IPS DF 4.7 (cell line): ENCODE results near the gene IFNA17.
"Not testable (repeated sequence)": the region's sequence is repeated elsewhere in the genome, so short reads cannot be mapped to it uniquely, and the experiment has no call there.

Experiments
- DNase-seq: peaks from one replicate; pipeline ENCODE4 v3.0.0-alpha.2; 2013; ENCODE audit warnings: low spot score; ENCODE audit errors: extremely low read depth

IFNA17 gene

GRCh38 chr9:21210782-21211181, 17.2 kb downstream of the IFNA17 start:
- DNase-seq = not testable (repeated sequence)

- DNase-seq = no peak
These were observed 17.7 kb downstream of the IFNA17 start for GRCh38 chr9:21210311-21210710.

- not testable (repeated sequence) for DNase-seq
These were observed 21.0 kb downstream of the IFNA17 start, which contains the start of gene IFNA10 for GRCh38 chr9:21207043-21207442. Gene IFNA10 (minus strand): TSS chr9:21207143. CDS start chr9:21207097, 46 bp downstream.

- DNase-seq = no peak
These were observed 22.8 kb downstream of the IFNA17 start for GRCh38 chr9:21205204-21205603.

GRCh38 chr9:21202105-21202504, 25.9 kb downstream of the IFNA17 start, which contains the start of gene IFNA7:
Gene IFNA7 (minus strand): TSS chr9:21202205. CDS start chr9:21202165, 40 bp downstream.
- not testable (repeated sequence) for DNase-seq

- not testable (repeated sequence) for DNase-seq
These were observed 32.9 kb downstream of the IFNA17 start for GRCh38 chr9:21194867-21195776.

- DNase-seq = not testable (repeated sequence)
These were observed 40.5 kb downstream of the IFNA17 start, which contains the start of gene IFNA4 for GRCh38 chr9:21187487-21187886. Gene IFNA4 (minus strand): TSS chr9:21187587. CDS start chr9:21187531, 56 bp downstream.

GRCh38 chr9:21182810-21183736, 44.9 kb downstream of the IFNA17 start:
- peak; percentile 1 for DNase-seq
